ENCODE data around the gene GRK4. TPM values are rescaled to one million over a fixed set of nuclear protein-coding genes. Genes with fewer than 3 reads are reported as not detected.

Gene GRK4
- total and polyA plus RNA-seq, 2 of the 8 experiments (the other 6 are each of a cell fraction or from before 2014, with no cell fraction given): 0.77 to 1.8 TPM

DNA sequence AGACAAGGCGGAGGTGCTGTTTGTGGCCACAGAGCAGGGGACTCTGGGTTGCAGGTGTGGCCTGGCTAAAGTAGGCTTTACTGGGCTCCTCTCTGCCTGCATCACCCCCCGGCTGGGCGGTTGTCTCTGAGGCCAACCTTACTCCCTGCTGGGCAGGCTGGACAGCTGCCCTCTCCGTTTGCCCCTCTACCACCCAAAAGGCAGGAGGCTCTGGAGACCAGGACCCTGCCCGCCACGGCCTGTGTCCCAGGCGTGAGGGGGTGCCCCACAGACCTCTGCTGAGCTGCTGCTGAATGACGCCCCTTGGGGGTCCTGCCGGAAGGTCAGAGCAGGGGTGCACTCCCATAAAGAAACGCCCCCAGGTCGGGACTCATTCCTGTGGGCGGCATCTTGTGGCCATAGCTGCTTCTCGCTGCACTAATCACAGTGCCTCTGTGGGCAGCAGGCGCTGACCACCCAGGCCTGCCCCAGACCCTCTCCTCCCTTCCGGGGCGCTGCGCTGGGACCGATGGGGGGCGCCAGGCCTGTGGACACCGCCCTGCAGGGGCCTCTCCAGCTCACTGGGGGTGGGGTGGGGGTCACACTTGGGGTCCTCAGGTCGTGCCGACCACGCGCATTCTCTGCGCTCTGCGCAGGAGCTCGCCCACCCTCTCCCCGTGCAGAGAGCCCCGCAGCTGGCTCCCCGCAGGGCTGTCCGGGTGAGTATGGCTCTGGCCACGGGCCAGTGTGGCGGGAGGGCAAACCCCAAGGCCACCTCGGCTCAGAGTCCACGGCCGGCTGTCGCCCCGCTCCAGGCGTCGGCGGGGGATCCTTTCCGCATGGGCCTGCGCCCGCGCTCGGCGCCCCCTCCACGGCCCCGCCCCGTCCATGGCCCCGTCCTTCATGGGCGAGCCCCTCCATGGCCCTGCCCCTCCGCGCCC, 110.0 kb downstream of the GRK4 start (continued):
- TF ChIP-seq SIX5 (IDR thresholded peaks at IDR 0.05; ENCODE audit: low read depth, low read length) (no peak), BCL11A (IDR thresholded peaks at IDR 0.05; ENCODE audit: low read depth in 2 of 2, low read length in 2 of 2) (no peak), SP2 (IDR thresholded peaks at IDR 0.05; ENCODE audit: low read length) (no peak), FOSL1 (IDR thresholded peaks at IDR 0.05; ENCODE audit: insufficient read depth, low read depth, low read length) (no peak), PHF8 (conservative IDR thresholded peaks at IDR 0.05; ENCODE audit: low read depth, low read length) (no peak; the same call in 1 of the 2 replicates), CEBPB (IDR thresholded peaks at IDR 0.05; ENCODE audit: low read depth, low read length) (no peak), SP4 (IDR thresholded peaks at IDR 0.05; ENCODE audit: low read length) (no peak), SAP30 (IDR thresholded peaks at IDR 0.05; ENCODE audit: insufficient read depth, insufficient replicate concordance, low read length) (no peak), SP1 (IDR thresholded peaks at IDR 0.05; ENCODE audit: low read depth, low read length) (no peak), RXRA (IDR thresholded peaks at IDR 0.05; ENCODE audit: insufficient read depth, low read depth, low read length) (no peak), TBP (IDR thresholded peaks at IDR 0.05; ENCODE audit: low read depth, low read length) (no peak), NANOG (IDR thresholded peaks at IDR 0.05; ENCODE audit: insufficient read depth, low read depth, low read length, poor library complexity, severe bottlenecking) (no peak), HDAC6 (IDR thresholded peaks at IDR 0.05; ENCODE audit: low read depth, low read length) (no peak), EP300 (IDR thresholded peaks at IDR 0.05; ENCODE audit: borderline replicate concordance in 1 of 2, low read depth in 2 of 2, low read length in 2 of 2) (no peak), EGR1 (IDR thresholded peaks at IDR 0.05; ENCODE audit: borderline replicate concordance, low read depth, low read length) (no peak), HDAC2 (IDR thresholded peaks at IDR 0.05; ENCODE audit: borderline replicate concordance in 1 of 2, low read depth in 2 of 2, low read length in 2 of 2) (no peak), CTBP2 (IDR thresholded peaks at IDR 0.05; ENCODE audit: borderline replicate concordance, insufficient read depth, insufficient read length, low read length) (no peak), ASH2L (IDR thresholded peaks at IDR 0.05; ENCODE audit: low read length) (peak; percentile 37), POU5F1 (IDR thresholded peaks at IDR 0.05; ENCODE audit: low read depth, low read length) (no peak), CBX8 (IDR thresholded peaks at IDR 0.05; ENCODE audit: borderline replicate concordance, low read depth, low read length) (no peak), CREB1 (IDR thresholded peaks at IDR 0.05) (no peak)
- TF ChIP-seq, protein P1, sequence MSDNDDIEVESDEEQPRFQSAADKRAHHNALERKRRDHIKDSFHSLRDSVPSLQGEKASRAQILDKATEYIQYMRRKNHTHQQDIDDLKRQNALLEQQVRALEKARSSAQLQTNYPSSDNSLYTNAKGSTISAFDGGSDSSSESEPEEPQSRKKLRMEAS (IDR thresholded peaks at IDR 0.05): peak; percentile 27
